Neuronal stem cell (in vitro differentiated cells): ENCODE results near the gene TMEM114.
"Not testable (repeated sequence)": the region's sequence is repeated elsewhere in the genome, so short reads cannot be mapped to it uniquely, and the experiment has no call there.

Experiments
- DNase-seq: peaks from one replicate; pipeline ENCODE4 v3.0.0-alpha.2; 2013; ENCODE audit warnings: low spot score
- H2AFZ ChIP-seq: one replicate; pipeline ENCODE4 v1.6.1; 2013; ENCODE audit warnings: mild to moderate bottlenecking, low read length, inconsistent platforms
- H2AK5ac ChIP-seq: 2 replicates; pipeline ENCODE4 v1.6.1; 2013; ENCODE audit warnings: low read depth, mild to moderate bottlenecking, inconsistent platforms, low read length, moderate library complexity, mixed read lengths
- H2BK120ac ChIP-seq: 2 replicates; pipeline ENCODE4 v1.6.1; 2013; ENCODE audit warnings: low read depth, mild to moderate bottlenecking, inconsistent platforms, low read length, moderate library complexity, mixed read lengths
- H2BK12ac ChIP-seq: one replicate; pipeline ENCODE4 v1.6.1; 2013; ENCODE audit warnings: low read length, inconsistent platforms
- H2BK15ac ChIP-seq: 2 replicates; pipeline ENCODE4 v1.6.1; 2013; ENCODE audit warnings: mild to moderate bottlenecking, low read length, inconsistent platforms, mixed read lengths
- H2BK5ac ChIP-seq: one replicate; pipeline ENCODE4 v1.6.1; 2013; ENCODE audit warnings: inconsistent platforms, mild to moderate bottlenecking, low read length, moderate library complexity
- H3K14ac ChIP-seq: one replicate; pipeline ENCODE4 v1.6.1; 2013; ENCODE audit warnings: low read length, inconsistent platforms
- H3K18ac ChIP-seq: 2 replicates; pipeline ENCODE4 v1.6.1; 2013; ENCODE audit warnings: low read length, inconsistent platforms
- H3K23ac ChIP-seq: 2 replicates; pipeline ENCODE4 v1.6.1; 2013; ENCODE audit warnings: low read depth, mild to moderate bottlenecking, mixed read lengths, low read length, inconsistent platforms; ENCODE audit not compliant: poor library complexity
- H3K27ac ChIP-seq: replicated peaks from 3 replicates; pipeline ENCODE4 v1.5.1; 2013; ENCODE audit warnings: low read length, inconsistent platforms
- H3K27me3 ChIP-seq, 3 experiments: 2 replicates each; pipeline ENCODE4 v1.6.1; 2013; ENCODE audit warnings: low read length in 3 of 3, mild to moderate bottlenecking in 2 of 3, inconsistent platforms in 1 of 3, low read depth in 1 of 3, mixed read lengths in 1 of 3, moderate library complexity in 1 of 3; ENCODE audit not compliant: control insufficient read depth in 3 of 3, insufficient read depth in 3 of 3
- H3K36me3 ChIP-seq, 2 donors: replicated peaks in 1 of 2; 2 replicates each; pipeline ENCODE4 v1.6.1; 2013; ENCODE audit warnings: low read length in 2 of 2; ENCODE audit not compliant: control insufficient read depth in 2 of 2, insufficient read depth in 2 of 2
- H3K4ac ChIP-seq: 2 replicates; pipeline ENCODE4 v1.6.1; 2013; ENCODE audit warnings: inconsistent platforms, mild to moderate bottlenecking, low read length, moderate library complexity
- H3K4me1 ChIP-seq, 2 donors: 1 replicate in 1 of 2; 2 replicates in 1 of 2; pipeline ENCODE4 v1.6.1; 2013; ENCODE audit warnings: low read length in 2 of 2, low read depth in 1 of 2; ENCODE audit not compliant: control insufficient read depth in 2 of 2, insufficient read depth in 1 of 2
- H3K4me2 ChIP-seq: one replicate; pipeline ENCODE4 v1.6.1; 2013; ENCODE audit warnings: mild to moderate bottlenecking, low read length, inconsistent platforms; ENCODE audit not compliant: insufficient read depth, poor library complexity, severe bottlenecking
- H3K4me3 ChIP-seq, 2 donors: 2 replicates each; pipeline ENCODE4 v1.5.1; 2013; ENCODE audit warnings: low read length in 2 of 2, mild to moderate bottlenecking in 2 of 2, inconsistent platforms in 1 of 2, moderate library complexity in 1 of 2
- H3K79me1 ChIP-seq: one replicate; pipeline ENCODE4 v1.6.1; 2013; ENCODE audit warnings: low read depth, mild to moderate bottlenecking, inconsistent platforms, low read length, moderate library complexity
- H3K9ac ChIP-seq: one replicate; pipeline ENCODE4 v1.6.1; 2013; ENCODE audit warnings: mild to moderate bottlenecking, low read depth, low read length, inconsistent platforms; ENCODE audit not compliant: poor library complexity
- H3K9me3 ChIP-seq, 2 donors: replicated peaks in 1 of 2; 2 replicates each; pipeline versions ENCODE3 to v1.6.1; 2013; ENCODE audit warnings: low read length in 2 of 2, mild to moderate bottlenecking in 2 of 2, inconsistent platforms in 1 of 2, low read depth in 1 of 2, mixed read lengths in 1 of 2, moderate library complexity in 1 of 2; ENCODE audit not compliant: control insufficient read depth in 2 of 2, insufficient read depth in 1 of 2
- H4K8ac ChIP-seq: one replicate; pipeline ENCODE4 v1.6.1; 2013; ENCODE audit warnings: low read depth, mild to moderate bottlenecking, inconsistent platforms, low read length, moderate library complexity
- H4K91ac ChIP-seq: one replicate; pipeline ENCODE4 v1.6.1; 2013; ENCODE audit warnings: low read length, low read depth, mild to moderate bottlenecking, inconsistent platforms; ENCODE audit not compliant: poor library complexity
- WGBS, 2 donors: extraction: QIAGEN DNeasy Blood & Tissue Kit; methylation state at CpG; one replicate each; pipeline ENCODE4 v1.1.7; 2013; ENCODE audit warnings: missing lambda C conversion rate in 2 of 2, mixed read lengths in 1 of 2; ENCODE audit not compliant: insufficient read length in 2 of 2, insufficient replicate concordance in 1 of 2; ENCODE audit errors: extremely low coverage in 2 of 2; 5-methylcytosine and 5-hydroxymethylcytosine counted together

TMEM114 gene

GRCh38 chr16:8564934-8565345, 25.4 kb downstream of the TMEM114 start:
- no peak for DNase-seq
- Histone ChIP-seq H3K9ac (no peak overlapping the region), H2BK5ac (no peak overlapping the region), H3K4me1 (peaks cover 4 to 7% of the 10 kb centered on the region in 2 donors), H3K9me3 (peaks cover 2 to 14% of the 10 kb centered on the region in 2 donors), H3K4ac (no peak overlapping the region), H2BK12ac (no peak overlapping the region), H2BK120ac (no peak overlapping the region), H3K27me3 (no peaks in the 10 kb centered on the region), H3K4me3 (no peak overlapping the region), H3K36me3 (no peaks in the 10 kb centered on the region), H3K79me1 (no peaks in the 10 kb centered on the region), H3K23ac (no peak overlapping the region), H3K14ac (no peak overlapping the region), H3K27ac (no peak overlapping the region), H4K8ac (no peak overlapping the region), H4K91ac (no peak overlapping the region), H2AK5ac (no peak overlapping the region), H2BK15ac (no peak overlapping the region), H2AFZ (no peak overlapping the region), H3K4me2 (no peak overlapping the region), H3K18ac (no peak overlapping the region)
- WGBS, 2 donors = no CpG with 5 or more reads among the region's 1 CpG

GRCh38 chr16:8563944-8564540, 26.3 kb downstream of the TMEM114 start:
- peaks cover 2 to 14% of the 10 kb centered on the region in 2 donors for H3K9me3 ChIP-seq
- not testable (repeated sequence) for H3K27ac ChIP-seq, H3K18ac ChIP-seq, H3K27me3 ChIP-seq, H3K4me1 ChIP-seq, H2BK12ac ChIP-seq, H3K14ac ChIP-seq, DNase-seq, H2AFZ ChIP-seq, H3K4me2 ChIP-seq, H3K9ac ChIP-seq, H4K8ac ChIP-seq, H2BK15ac ChIP-seq, H2BK120ac ChIP-seq, H3K4ac ChIP-seq, H2BK5ac ChIP-seq, H3K4me3 ChIP-seq, H3K23ac ChIP-seq, H3K36me3 ChIP-seq, H4K91ac ChIP-seq, H3K79me1 ChIP-seq, H2AK5ac ChIP-seq
- whole genome bisulfite sequencing, 2 donors = 100% methylated on average over 2 to 3 of the region's 3 CpGs

- no CpG with 5 or more reads among the region's 2 CpGs for WGBS, 2 donors
- no peaks in the 10 kb centered on the region for H3K4me1 ChIP-seq
These were observed 28.8 kb downstream of the TMEM114 start for GRCh38 chr16:8561496-8561895.

DNA sequence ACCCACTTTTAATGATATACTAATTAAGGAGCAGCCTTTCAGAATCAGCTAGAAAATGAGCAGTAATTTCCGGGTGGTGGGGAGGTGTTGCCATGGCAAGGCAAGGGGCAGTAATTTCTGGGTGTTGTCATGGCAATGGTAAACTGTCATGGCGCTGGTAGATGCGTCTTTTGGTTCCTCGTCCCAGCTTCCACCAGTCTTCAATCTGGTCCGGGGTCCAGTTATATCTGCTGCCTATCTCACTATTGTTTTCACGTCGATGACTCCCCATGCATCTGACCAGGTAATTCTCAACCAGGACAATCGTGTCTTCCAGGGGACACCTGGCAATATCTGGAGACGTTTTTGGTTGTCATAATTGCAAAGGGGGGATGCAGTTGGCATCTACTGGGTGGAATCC, 34.9 kb downstream of the TMEM114 start:
- Histone ChIP-seq H3K9me3 (no peaks in the 10 kb centered on the region), H3K18ac (no peak overlapping the region), H3K27ac (no peak overlapping the region), H2AK5ac (no peak overlapping the region), H2AFZ (no peak overlapping the region), H4K8ac (no peak overlapping the region), H3K36me3 (no peaks in the 10 kb centered on the region), H3K4me3 (no peak overlapping the region), H3K27me3 (peaks cover 0 to 24% (median 9%) of the 10 kb centered on the region in 3 experiments), H3K4ac (no peak overlapping the region), H3K4me2 (no peak overlapping the region), H3K23ac (no peak overlapping the region), H2BK12ac (no peak overlapping the region), H2BK120ac (no peak overlapping the region), H3K14ac (no peak overlapping the region), H3K79me1 (no peaks in the 10 kb centered on the region), H4K91ac (no peak overlapping the region), H2BK5ac (no peak overlapping the region), H3K4me1 (no peaks in the 10 kb centered on the region), H3K9ac (no peak overlapping the region), H2BK15ac (no peak overlapping the region)
- no CpG with 5 or more reads among the region's 9 CpGs for WGBS, 2 donors
- DNase-seq = no peak

More at GRCh38 chr16:8561496-8561895, 28.8 kb downstream of the TMEM114 start:
- Histone ChIP-seq H2BK12ac (no peak overlapping the region), H3K79me1 (no peaks in the 10 kb centered on the region), H3K9ac (no peak overlapping the region), H3K23ac (no peak overlapping the region), H2AFZ (no peak overlapping the region), H2AK5ac (no peak overlapping the region), H2BK15ac (no peak overlapping the region), H2BK5ac (no peak overlapping the region), H3K4me3 (no peak overlapping the region), H4K91ac (no peak overlapping the region), H3K4ac (no peak overlapping the region), H3K27me3 (peaks cover 0 to 1% (median 0%) of the 10 kb centered on the region in 3 experiments), H3K4me2 (no peak overlapping the region), H3K9me3 (peaks cover 2 to 14% of the 10 kb centered on the region in 2 donors), H3K36me3 (no peaks in the 10 kb centered on the region), H3K18ac (no peak overlapping the region), H3K14ac (no peak overlapping the region), H3K27ac (no peak overlapping the region), H2BK120ac (no peak overlapping the region), H4K8ac (no peak overlapping the region)
- DNase-seq = no peak
